ENCODE data around the gene HPS5.
"Not testable (repeated sequence)": the region's sequence is repeated elsewhere in the genome, so short reads cannot be mapped to it uniquely, and the experiment has no call there.

Gene HPS5

DNA sequence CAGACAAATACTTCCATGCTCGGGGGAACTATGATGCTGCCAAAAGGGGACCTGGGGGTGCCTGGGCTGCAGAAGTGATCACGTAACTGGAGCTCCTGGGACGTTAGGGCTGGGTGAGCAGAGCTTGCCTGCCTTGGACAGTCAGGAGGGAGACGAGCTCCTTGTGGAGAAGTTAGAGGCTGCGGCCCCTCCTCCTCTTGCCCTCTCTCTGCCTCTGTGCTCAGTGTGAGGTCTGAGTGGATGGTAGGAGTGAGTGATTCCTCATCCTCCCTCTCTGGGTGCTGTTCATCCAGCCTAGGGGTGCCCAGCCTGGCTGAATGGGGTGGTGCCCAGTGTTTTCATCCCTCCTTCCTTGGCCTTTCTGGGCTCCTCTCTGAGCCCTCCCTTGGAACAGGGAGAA lies 52.7 kb downstream of the HPS5 start:
- not testable (repeated sequence) for DNase-seq

DNA sequence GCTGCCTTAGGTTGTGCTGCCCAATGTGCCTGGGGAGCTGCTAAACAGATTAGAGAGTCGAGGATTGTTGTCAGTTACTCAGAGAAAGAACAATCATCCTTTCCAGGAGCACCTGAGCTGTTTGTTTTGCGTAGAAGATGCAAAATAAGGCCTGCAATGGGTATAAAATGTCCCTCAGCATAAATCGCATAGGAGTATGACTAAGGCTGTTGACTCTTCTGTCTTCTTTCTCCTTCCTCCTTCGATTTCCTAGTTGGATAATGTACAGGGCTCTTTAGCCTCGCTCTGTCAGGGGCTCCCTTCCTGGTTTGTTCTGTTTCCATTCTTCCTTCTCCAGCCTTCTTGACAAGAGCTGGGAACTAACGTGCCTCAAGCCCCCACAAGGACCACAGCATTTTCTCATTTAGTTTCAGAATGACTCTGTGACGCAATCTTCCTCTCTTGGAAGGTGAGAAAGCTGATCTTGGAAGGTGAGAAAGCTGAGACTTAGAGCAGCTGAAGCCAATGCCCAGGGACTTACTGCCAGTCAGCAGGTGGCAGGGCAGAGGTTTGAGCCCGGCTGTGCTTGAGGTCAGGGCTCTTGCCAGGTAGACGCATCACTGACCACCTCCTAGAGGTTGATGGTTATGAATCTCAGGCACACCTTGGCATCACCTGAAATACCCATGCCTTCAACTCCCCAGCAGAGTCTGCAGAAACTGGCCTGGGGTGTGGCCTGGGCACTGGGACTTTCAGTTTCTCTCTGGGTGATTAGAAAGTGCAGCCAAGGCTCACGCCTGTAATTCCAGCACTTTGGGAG lies 54.4 kb downstream of the HPS5 start:
- not testable (repeated sequence) for DNase-seq

DNA sequence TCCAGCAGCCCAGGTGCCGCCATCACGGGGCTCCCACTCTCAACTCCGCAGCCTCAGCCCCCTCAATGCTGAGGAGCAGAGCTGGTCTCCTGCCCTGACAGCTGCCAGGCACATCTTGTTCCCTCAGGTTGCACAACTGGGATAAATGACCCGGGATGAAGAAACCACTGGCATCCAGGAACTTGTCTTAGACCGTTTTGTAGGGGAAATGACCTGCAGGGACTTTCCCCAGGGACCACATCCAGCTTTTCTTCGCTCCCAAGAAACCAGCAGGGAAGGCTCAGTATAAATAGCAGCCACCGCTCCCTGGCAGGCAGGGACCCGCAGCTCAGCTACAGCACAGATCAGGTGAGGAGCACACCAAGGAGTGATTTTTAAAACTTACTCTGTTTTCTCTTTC lies 56.0 kb downstream of the HPS5 start, which contains the start of gene SAA1:
TSS of gene SAA1 (plus strand) at position 316 of the 400 bp plus-strand sequence. CDS start 624 bp downstream, outside the sequence.
- no peak for DNase-seq

DNA sequence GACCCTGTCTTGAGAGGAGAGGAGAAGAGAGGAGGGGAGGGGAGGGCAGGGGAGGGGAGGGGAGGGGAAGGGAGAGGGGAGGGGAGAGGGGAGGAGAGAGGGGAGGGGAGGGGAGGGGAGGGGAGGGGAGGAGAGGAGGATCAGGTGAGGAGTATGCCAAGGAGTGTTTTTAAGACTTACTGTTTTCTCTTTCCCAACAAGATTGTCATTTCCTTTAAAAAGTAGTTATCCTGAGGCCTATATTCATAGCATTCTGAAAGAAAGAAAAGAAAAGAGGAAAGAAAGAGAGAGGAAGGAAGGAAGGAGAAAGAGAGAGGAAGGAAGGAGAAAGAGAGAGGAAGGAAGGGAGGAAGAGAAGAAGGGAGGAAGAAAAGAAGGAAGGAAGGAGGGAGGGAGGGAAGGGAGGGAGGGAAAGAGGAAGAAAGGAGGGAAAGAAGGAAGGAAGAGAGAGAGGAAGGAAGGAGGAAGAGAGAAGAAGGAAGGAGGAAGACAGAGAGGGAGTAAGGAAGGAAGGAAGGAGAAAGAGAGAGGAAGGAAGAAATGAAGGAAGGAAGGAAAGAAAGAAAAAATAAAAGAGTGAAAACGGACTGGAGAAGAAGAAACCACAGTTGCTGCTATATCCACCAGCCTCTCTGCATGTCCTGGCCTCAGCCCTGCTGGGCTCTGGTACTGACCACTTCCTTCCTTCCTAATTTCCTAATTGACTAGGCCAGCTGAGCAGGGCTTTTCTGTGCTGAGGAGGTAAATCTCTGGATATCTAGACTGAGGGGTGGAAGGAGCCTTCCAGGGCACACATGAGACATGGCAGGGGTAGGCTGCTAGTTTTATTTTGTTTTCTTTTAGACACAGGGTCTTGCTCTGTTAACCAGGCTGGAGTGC lies 57.0 kb downstream of the HPS5 start:
- no peak for DNase-seq

DNA sequence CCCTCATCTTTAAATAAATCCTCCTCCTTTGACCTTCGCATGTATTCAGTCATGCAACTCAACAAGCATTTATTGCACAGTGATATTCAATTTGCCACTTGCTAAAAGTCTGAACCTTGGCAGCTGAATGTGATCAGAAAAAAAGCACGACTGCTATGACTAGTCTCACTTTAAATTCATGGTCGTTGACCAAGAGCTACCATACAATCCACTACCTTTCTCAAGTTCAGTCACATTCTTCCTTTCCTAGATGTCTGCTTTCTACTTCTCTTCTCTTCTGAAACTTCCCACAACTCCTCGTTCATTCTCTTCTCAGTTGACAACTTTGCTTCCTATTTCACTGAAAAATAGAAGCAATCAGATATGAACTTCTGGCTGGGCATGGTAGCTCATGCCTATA lies 57.9 kb downstream of the HPS5 start:
- no peak for DNase-seq

DNA sequence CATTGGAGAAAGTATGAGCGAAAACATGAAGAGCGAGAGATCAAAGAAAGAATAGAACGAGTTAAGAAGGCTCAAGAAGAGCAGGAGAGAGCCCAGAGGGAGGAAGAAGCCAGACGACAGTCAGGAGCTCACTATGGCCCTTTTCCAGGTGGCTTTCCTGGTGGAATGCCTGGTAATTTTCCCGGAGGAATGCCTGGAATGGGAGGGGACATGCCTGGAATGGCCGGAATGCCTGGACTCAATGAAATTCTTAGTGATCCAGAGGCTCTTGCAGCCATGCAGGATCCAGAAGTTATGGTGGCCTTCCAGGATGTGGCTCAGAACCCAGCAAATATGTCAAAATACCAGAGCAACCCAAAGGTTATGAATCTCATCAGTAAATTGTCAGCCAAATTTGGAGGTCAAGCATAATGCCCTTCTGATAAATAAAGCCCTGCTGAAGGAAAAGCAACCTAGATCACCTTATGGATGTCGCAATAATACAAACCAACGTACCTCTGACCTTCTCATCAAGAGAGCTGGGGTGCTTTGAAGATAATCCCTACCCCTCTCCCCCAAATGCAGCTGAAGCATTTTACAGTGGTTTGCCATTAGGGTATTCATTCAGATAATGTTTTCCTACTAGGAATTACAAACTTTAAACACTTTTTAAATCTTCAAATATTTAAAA lies 59.1 kb downstream of the HPS5 start:
- DNase-seq = not testable (repeated sequence)

DNA sequence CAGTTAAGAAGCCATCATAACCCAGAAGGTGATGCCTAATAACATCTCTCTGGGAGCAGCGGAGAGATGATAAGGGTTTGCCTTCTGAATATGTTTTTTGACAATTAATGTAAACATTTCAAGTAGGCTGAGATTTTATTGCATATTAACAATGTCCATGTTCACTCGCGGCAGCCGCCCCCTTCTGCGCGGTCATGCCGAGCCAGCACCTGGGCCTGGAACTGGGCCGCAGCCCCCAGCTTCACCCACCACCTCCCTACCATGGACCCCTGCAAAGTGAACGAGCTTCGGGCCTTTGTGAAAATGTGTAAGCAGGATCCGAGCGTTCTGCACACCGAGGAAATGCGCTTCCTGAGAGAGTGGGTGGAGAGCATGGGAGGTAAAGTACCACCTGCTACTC lies 60.2 kb downstream of the HPS5 start:
- DNase-seq = no peak

DNA sequence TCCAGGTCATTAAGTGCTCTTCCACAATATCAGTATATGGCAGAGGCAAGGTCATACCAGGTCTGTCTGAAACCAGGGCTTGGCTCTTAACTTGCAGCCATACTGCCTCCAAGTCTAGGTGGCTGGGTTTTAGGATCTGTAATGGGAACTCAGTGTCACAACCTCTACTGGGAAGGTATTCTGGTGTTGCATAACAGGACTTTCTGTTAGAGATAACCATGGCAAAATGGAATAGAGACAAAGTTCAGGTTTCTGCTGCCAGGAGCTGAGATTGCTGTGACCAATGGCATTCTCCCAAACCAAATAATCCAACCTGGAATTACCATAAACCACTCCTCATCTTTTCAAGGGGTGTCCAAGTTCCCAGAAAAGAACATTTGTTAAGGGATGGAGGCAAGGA lies 62.7 kb downstream of the HPS5 start:
- DNase-seq = no peak

DNA sequence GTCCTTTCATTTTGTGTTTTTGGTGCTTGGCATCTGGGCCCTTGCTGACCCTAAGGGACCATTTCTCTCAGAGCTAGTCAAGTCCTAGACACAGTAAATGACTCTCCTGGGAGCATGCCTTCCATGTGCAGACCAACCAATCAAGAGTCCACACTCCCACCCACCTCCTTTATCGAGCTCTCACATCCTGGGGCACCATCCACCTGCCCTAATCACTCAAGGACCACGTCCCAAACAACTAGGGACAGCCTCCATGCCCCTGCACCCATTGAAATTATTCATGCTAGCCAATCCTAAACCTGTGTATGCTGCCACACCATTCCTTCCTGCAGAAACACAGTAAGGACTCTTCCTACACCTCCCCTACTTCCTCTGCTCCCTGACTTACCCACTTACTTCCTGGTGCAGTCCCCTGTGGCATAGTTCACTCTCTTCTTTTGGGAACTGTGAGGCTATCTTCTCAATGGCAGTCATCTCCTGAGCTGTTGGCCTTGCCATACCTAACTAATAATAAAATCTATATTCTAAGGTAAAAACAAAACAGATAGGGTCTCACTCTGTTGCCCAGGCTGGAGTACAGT lies 67.1 kb downstream of the HPS5 start:
- no peak for DNase-seq

DNA sequence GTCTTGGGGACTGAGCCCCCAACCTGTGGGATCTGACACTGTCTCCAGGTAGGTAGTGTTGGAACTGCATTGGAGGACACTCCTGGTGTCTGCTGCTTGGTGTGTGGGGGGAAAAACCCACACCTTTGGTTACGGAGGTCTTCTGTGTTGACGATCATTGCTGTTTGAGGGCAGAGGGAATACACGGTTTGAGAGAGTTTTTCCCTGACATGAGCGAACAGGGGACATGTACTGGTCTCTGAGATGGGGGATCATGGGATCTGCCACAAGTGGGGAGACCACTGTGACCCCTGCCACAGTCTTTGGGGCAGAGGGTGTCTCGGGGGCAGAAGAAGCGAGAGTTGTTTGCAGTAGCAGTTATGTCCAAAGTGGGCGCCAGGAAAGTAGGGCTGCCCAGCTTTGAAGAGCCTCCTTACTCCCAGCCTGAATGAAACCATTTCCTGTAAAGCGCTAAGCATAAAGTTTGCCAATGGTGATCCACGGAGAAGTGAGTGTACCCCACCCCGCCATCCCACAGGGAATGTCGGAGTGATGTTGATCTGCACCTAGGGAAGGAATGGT lies 68.1 kb downstream of the HPS5 start:
- DNase-seq = no peak

DNA sequence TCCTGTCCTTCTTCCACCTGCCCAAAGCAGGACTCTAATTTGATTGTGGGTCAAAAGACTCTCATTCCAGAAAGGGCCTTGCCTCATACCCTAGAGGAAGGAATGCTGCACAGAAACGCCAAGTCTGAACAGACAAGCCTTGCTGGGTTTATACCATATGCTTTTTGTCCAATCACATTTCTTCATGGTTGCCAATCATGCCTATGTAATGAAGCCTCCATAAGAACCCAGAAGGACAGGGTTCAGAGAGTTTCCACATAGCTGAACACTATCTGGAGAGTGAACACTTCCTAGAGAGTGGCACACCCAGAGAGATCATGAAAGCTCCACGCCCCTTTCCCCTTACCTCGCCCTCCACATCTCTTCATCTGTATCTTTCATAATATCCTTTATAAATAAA lies 68.7 kb downstream of the HPS5 start:
- no peak for DNase-seq

DNA sequence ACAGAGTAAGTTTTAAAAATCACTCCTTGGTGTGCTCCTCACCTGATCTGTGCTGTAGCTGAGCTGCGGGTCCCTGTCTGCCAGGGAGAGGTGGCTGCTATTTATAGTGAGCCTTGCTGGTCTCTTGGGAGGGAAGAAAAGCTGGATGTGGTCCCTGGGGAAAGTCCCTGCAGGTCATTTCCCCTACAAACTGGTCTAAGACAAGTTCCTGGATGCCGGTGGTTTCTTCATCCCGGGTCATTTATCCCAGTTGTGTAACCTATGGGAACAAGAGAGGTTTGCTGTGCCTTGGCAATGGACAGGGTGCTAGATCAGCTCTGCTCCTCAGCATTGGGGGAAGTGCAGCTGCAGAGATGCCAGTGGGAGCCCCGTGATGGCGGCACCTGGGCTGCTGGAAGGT lies 73.4 kb downstream of the HPS5 start, which contains the start of gene SAA2:
TSS of gene SAA2 (minus strand) at position 108 of the 400 bp plus-strand sequence. CDS start 657 bp downstream, outside the sequence.
- no peak for DNase-seq

DNA sequence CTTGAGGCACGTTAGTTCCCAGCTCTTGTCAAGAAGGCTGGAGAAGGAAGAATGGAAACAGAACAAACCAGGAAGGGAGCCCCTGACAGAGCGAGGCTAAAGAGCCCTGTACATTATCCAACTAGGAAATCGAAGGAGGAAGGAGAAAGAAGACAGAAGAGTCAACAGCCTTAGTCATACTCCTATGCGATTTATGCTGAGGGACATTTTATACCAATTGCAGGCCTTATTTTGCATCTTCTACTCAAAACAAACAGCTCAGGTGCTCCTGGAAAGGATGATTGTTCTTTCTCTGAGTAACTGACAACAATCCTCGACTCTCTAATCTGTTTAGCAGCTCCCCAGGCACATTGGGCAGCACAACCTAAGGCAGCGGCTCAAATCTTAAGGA lies 74.8 kb downstream of the HPS5 start:
- not testable (repeated sequence) for DNase-seq

DNA sequence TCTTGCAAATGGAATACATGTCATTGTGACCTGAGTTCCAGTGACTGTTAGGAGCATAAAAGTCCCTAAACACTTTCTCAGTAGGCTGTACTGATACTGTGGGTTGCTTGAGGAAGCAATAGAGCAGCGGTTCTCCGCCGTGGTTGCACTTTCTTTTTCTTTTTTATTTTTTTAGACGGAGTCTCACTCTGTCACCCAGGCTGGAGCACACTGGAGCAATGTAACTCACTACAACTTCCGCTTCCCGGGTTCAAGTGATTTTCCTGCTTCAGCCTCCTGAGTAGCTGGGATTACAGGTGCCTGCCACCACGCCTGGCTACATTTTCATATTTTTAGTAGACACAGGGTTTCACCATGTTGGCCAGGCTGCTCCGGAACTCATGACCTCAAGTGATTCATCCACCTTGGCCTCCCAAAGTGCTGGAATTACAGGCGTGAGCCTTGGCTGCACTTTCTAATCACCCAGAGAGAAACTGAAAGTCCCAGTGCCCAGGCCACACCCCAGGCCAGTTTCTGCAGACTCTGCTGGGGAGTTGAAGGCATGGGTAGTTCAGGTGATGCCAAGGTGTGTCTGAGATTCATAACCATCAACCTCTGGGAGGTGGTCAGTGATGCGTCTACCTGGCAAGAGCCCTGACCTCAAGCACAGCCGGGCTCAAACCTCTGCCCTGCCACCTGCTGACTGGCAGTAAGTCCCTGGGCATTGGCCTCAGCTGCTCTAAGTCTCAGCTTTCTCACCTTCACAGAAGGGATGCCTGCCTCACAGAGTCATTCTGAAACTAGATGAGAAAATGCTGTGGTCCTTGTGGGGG lies 75.4 kb downstream of the HPS5 start:
- DNase-seq = not testable (repeated sequence)

DNA sequence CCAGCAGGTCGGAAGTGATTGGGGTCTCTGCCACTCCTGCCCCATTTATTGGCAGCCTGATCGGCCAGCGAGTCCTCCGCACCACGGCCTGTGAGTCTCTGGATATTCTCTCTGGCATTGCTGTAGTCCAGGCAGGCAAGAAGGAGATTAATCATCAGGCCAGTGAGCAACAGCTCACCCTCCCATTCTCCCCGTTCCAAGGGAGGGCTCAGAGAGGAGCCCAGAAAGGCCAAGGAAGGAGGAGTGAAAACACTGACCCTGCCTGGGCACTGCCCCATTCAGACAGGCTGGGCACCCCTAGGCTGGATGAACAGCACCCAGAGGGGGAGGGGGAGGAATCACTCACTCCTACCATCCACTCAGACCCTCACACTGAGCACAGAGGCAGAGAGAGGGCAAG lies 76.5 kb downstream of the HPS5 start:
- no peak for DNase-seq

DNA sequence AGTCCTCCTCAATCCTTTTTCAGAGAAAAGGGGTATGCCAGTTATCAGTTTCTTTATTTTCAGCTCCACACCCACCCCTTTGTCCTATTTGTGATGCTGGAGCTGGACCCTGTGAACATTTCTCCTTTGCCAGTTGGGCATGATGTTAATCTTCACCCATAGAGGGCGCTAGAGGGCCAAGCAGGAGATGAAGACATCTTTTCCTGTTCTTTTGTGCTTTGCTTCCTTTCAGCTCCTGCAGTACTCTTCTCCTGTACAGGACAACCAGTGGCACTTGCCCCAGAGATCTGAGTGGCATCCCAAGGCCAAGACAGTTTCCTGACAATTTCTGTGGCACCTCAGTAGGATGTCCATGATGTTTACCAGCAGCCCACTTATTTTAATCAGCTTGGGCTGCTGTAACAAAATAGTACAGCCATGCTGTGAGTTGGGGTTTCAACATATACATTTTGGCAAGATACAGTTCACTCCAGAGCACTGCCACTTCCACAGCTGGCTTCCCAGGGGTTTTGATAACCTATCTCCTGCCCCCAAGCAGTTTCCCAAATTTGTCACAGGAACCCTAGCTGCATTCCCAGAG lies 78.1 kb downstream of the HPS5 start:
- peak in 1 of 2 experiments; percentile 80 for DNase-seq

DNA sequence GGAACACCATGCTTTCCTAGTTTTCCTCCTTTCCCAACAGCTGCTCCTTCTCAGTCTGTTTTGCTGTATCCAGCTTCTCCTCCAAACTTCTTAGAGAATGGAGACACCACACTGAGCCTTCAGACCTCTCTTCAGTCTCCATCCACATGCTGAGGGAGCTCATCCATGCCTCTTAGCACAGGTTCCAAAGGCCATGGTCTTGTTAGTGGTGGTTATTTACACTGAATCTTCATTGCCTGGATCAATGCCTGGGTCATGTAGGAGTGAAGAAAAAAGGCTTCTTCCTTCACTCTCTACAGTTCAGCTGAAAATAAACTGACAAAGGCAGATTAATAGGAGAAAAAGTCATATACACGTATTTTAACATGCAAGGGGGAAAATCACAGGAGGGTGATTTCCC lies 82.3 kb downstream of the HPS5 start:
- no peak for DNase-seq

DNA sequence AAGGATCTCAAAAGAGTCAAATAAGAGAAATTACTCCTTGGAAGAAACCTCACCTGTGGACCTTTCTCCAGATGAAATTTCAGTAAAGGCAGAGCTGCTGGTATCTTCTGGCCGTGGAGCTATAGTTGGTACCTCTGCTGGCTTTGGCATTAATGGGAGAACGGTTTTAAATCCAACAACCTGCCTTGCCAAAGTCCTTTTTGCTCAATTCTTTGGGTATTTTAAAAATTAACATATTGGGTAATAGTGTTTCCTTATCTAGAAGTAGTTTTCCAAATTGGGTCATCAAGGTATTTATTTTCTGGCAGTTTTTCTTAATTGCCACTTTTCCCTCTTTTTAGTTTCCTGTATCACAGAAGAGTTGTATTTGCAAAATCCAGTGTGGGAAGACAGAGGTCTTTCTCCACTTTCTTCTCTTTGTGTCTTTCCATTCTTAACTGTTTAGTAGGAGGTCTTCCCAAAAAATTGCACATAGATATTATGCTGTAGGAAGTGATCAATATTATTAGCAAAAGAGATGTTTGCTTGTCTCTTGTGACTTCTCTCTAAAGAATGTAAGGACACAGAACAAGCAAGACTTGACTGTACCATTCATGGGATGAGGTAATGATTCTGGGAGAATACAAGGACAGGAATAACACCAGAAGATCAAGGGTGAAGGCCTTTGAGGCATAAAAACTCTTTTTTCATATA lies 85.1 kb downstream of the HPS5 start, which contains the start of gene SAA4:
TSS of gene SAA4 (minus strand) at position 139 of the 693 bp plus-strand sequence. CDS start 876 bp downstream, outside the sequence.
- no peak for DNase-seq

DNA sequence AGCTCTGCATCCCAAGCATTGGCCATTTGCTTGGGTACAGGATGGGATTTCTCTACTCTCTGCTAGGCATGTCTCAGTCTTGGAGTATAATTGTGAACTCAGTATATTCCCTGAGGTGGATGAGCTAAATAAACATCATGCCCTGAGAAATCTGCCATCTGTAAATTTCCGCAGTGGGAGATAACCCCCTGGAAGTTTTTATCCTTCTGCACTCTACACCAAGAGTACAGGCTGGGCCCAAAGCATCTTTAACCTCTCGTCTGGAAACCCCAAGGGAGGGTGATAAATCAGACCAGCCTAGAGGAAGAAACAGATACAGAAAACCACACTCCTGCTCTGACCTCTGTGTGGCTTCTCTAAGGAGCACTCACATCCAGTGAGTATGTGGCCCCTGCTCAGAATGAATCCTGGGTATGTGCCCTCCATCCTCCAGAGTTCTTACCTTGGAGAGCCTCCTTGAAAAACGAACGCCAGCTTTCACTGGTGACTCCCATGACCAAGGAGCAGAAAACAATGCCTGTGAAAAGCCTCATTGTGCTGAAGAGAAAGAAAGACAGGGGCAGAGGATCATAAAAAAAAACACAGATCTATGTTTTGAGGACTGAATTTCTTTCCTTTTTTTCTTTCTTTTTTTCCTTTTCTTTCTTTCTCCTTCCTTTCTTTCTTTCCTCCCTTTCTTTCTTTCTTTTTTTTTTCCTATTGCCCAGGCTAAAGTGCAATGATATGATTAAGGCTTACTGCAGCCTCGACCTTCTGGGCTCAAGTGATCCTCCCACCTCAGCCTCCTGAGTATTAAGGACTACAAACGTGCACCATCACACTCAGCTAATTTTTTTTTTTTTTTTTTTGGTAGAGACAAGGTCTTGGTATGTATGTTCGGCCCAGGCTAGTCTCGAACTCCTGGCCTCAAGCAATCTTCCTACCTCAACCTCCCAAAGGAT lies 86.3 kb downstream of the HPS5 start:
- no peak for DNase-seq
